Measurements from ENCODE around the gene WBP11.

Gene WBP11

DNA sequence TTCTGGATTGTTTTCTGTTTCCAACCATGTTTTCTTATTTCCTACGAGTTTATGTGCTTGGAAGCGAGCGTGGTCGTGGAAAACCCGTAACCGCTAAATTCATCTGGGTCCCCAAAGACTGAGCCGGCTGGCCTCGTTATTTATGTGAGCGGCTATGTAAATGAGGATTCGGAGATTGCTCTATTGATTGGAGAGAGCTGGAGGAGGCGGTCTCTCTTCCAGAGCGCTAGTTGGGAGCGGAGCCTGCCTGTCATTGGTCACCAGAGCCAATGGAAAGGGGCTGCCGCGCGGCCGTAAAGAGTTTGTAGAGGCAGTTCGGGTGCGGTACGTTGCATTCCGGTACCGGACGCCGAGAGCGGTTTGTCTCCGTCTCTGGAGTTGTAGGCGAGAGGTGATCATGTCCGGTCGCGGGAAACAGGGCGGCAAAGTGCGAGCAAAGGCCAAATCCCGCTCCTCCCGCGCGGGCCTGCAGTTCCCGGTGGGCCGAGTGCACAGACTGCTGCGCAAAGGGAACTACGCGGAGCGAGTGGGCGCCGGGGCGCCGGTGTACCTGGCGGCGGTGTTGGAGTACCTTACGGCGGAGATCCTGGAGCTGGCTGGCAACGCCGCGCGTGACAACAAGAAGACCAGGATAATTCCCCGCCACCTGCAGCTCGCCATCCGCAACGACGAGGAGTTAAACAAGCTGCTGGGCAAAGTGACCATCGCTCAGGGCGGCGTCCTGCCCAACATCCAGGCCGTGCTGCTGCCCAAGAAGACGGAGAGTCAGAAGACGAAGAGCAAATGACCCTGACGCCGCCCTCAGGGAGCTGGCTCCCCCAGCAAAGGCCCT is 29.0 kb downstream of the WBP11 start:
- H3K27ac ChIP-seq, result no peak overlapping the region
- TF ChIP-seq ZFX (IDR thresholded peaks at IDR 0.05; ENCODE audit: borderline replicate concordance) (no peak), CTCF (IDR thresholded peaks at IDR 0.05) (no peak)

GRCh38 chr12:14773685-14774073 is 29.6 kb downstream of the WBP11 start:
- TF ChIP-seq ZFX (IDR thresholded peaks at IDR 0.05; ENCODE audit: borderline replicate concordance), result no peak
- H3K27ac ChIP-seq, result no peak overlapping the region

- no peak for TF ChIP-seq CTCF (IDR thresholded peaks at IDR 0.05)
- no peak for TF ChIP-seq ZFX (IDR thresholded peaks at IDR 0.05; ENCODE audit: borderline replicate concordance)
- H3K27ac ChIP-seq, result no peak overlapping the region
Measured at GRCh38 chr12:14772946-14773345, 30.3 kb downstream of the WBP11 start.

DNA sequence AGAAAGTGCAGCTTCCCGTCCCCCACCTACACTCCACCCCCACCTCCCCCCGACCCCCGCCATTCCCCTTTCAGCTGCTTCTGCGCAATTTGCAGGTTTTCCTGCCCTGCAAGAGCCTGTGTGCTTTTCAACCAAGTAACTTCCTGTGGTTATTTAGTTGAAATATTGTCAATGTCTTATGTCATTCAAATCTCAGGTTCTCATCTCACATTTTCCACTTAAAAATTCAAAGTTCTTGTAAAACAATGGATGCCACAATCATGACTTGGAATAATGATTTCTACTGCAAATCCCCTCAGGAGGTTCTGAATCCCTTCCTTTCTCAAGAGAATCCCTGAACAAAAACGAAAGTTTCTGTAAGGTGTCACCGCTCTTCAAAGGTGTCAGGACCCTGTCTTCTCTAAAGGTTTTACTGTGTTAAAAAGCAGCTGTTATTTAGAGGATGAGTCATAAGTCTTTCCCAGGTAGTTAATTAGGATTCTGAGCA is 31.6 kb downstream of the WBP11 start:
- TF ChIP-seq ZFX (IDR thresholded peaks at IDR 0.05; ENCODE audit: borderline replicate concordance), result no peak
- no peak for TF ChIP-seq CTCF (IDR thresholded peaks at IDR 0.05)
- peak overlapping the region; percentile 97 for H3K27ac ChIP-seq

DNA sequence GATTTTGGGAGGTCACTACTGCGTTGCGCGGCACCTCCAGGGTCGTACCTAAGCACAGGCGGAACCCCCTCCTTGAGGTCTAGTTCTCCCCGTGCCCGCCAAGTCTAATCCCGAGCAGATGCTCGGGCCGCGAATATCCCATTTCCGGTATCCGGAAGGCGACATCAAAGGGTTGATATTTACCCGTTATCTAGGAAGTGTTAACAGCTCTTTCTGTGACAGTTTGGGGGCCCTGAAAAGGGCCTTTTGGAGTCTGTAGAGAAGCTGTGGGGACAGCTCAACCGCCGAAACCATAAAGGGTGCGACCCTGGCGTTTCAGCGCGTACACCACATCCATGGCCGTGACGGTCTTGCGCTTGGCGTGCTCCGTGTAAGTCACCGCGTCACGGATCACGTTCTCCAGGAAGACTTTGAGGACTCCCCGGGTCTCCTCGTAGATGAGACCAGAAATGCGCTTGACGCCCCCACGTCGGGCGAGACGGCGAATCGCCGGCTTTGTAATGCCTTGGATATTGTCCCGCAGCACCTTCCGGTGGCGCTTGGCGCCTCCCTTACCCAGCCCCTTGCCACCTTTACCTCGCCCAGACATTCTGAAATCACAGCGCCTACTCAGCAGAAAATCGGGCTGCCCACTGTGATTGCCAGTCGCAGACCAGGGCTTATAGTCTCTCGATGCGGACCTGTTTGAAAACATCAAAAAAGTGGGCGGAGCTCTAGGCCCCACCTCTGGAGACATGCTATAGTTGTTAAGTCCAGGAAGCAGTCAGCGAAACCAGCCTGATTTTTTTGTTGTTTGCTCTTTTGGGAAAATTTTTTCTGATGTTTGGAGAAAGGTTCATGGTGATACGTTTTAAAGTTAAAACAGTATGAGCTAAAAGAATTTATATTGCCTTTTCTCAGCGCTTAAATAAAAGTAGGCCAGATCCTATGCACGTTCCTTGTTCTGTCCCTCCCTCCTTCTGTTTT is 32.5 kb downstream of the WBP11 start:
- TF ChIP-seq ZFX (IDR thresholded peaks at IDR 0.05; ENCODE audit: borderline replicate concordance) (no peak), CTCF (IDR thresholded peaks at IDR 0.05) (no peak)
- H3K27ac ChIP-seq, result peak overlapping the region; percentile 97

GRCh38 chr12:14769969-14770495 is 33.2 kb downstream of the WBP11 start:
- TF ChIP-seq ZFX (IDR thresholded peaks at IDR 0.05; ENCODE audit: borderline replicate concordance), result no peak
- peak; percentile 97 for TF ChIP-seq CTCF (IDR thresholded peaks at IDR 0.05)
- peak overlapping the region; percentile 97 for H3K27ac ChIP-seq

DNA sequence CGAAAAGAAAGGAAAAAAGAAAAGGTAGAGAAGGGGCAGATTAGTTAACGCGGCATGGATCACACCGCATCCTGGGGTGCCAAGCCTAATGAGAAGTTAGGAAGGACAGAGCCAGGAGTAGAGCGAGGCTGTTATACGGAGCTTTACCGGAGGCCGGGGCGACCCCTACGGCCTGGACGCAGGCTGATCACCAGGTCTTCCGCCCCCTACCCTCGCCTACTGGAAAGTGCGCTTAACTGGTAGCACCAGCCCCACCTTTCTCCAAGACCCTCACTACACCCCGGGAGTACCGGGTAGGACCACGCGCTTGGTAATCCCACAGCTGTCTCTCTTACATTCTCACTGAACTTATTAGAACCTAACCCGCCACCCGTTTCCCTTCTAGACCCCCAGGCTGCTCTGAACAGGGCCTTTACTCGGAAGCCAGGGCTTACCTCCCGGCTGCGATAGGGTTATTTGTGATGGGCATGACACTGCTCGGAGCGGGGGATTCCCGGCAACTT is 33.8 kb downstream of the WBP11 start:
- TF ChIP-seq CTCF (IDR thresholded peaks at IDR 0.05) (no peak), ZFX (IDR thresholded peaks at IDR 0.05; ENCODE audit: borderline replicate concordance) (no peak)
- peak overlapping the region; percentile 97 for H3K27ac ChIP-seq

Data from 22Rv1 (cell line).